ENCODE results near the gene C1orf198. TPM values are rescaled to one million over a fixed set of nuclear protein-coding genes. Genes with fewer than 3 reads are reported as not detected.
"Not testable (repeated sequence)": the region's sequence is repeated elsewhere in the genome, so short reads cannot be mapped to it uniquely, and the experiment has no call there.

Gene C1orf198
- total RNA-seq, 1 experiment from 2014 or later = 22.9 TPM

GRCh38 chr1:230848235-230848634, 20.1 kb downstream of the C1orf198 start:
- RAD21 ChIA-PET (ENCODE audit: low non-redundant PET in 1 of 2, low total read pairs in 2 of 2, uncharacterized antibody in 2 of 2, unreplicated experiment in 2 of 2) = no interaction called here
- intact Hi-C loops (cut with micrococcal nuclease) = no loop called here
- TF ChIP-seq CBX3 (IDR thresholded peaks at IDR 0.05; ENCODE audit: low read depth) = no peak
- TF ChIP-seq EZH2phosphoT487 (IDR thresholded peaks at IDR 0.05; ENCODE audit: borderline replicate concordance) = no peak
- no peak for TF ChIP-seq MAX (IDR thresholded peaks at IDR 0.05)
- no peak for TF ChIP-seq ATF3 (IDR thresholded peaks at IDR 0.05)
- no peak for TF ChIP-seq SRF (IDR thresholded peaks at IDR 0.05; ENCODE audit: low read depth)
- TF ChIP-seq REST (IDR thresholded peaks at IDR 0.05; ENCODE audit: low read depth) = no peak
- no peak for TF ChIP-seq CEBPB (IDR thresholded peaks at IDR 0.05; ENCODE audit: low read depth)
- TF ChIP-seq ZNF274 (IDR thresholded peaks at IDR 0.05; ENCODE audit: low read depth, low read length) = no peak
- no peak for TF ChIP-seq SP1 (IDR thresholded peaks at IDR 0.05; ENCODE audit: low read depth)
- no peak for TF ChIP-seq ZBTB33 (IDR thresholded peaks at IDR 0.05; ENCODE audit: extremely low read depth, insufficient replicate concordance, low read length)
- no peak for TF ChIP-seq CTCF (IDR thresholded peaks at IDR 0.05 in 2 of 3, conservative IDR thresholded peaks at IDR 0.05 in 1 of 3; ENCODE audit: borderline replicate concordance in 1 of 3, insufficient read depth in 1 of 3, low read depth in 2 of 3, low read length in 2 of 3)
- no peak for TF ChIP-seq ELF1 (IDR thresholded peaks at IDR 0.05; ENCODE audit: borderline replicate concordance, low read depth)
- TF ChIP-seq TCF7L2 (IDR thresholded peaks at IDR 0.05; ENCODE audit: borderline replicate concordance, extremely low read depth, insufficient read depth, insufficient read length) = no peak
- H3K9me3 ChIP-seq (ENCODE audit: control insufficient read depth in 1 of 2, insufficient read depth in 1 of 2, low read depth in 1 of 2, low read length in 2 of 2) = no peaks in the 10 kb centered on the region
- no peaks in the 10 kb centered on the region for H4K20me1 ChIP-seq (ENCODE audit: insufficient read depth)
- DNase-seq (ENCODE audit: low read depth, low spot score) (no peak), ATAC-seq (no peak)
- H3K27me3 ChIP-seq (ENCODE audit: insufficient read depth, low read length) = no peaks in the 10 kb centered on the region
- no peak overlapping the region for H3K9ac ChIP-seq (ENCODE audit: low read length)
- H3K36me3 ChIP-seq (ENCODE audit: control insufficient read depth in 1 of 2, insufficient read depth in 2 of 2, low read length in 2 of 2) = no peaks in the 10 kb centered on the region; a peak in 2 of 4 replicates
- H2AFZ ChIP-seq (ENCODE audit: low read depth, low read length, poor library complexity, severe bottlenecking) = no peak overlapping the region
- no peak overlapping the region for H3K4me2 ChIP-seq (ENCODE audit: low read length)
- no peak overlapping the region for H3K27ac ChIP-seq (ENCODE audit: low read depth, low read length)
- H3K9me2 ChIP-seq (ENCODE audit: insufficient read depth) = no peaks in the 10 kb centered on the region
- H3K79me2 ChIP-seq (ENCODE audit: insufficient read depth, low read length) = no peaks in the 10 kb centered on the region; the same call in 1 of the 2 replicates
- no peak overlapping the region for H3K4me3 ChIP-seq (replicated peaks in 1 of 2; ENCODE audit: low read depth in 1 of 2, low read length in 2 of 2)
- POLR2A ChIA-PET = no interaction called here
- no TSS peak for BruUV-seq (replicated peaks)
- CTCF ChIA-PET = interaction anchor here (1.0 kb wide), 1 partner anchor 10 kb away, joined by 3 read pairs; no protein-coding TSS in a partner anchor
- H3K4me1 ChIP-seq (ENCODE audit: control insufficient read depth in 1 of 2, insufficient read depth in 2 of 2, low read length in 2 of 2) = peaks cover 31 to 33% of the 10 kb centered on the region in 2 experiments

- POLR2A ChIA-PET; H3K36me3 ChIP-seq (ENCODE audit: control insufficient read depth in 1 of 2, insufficient read depth in 2 of 2, low read length in 2 of 2); DNase-seq (ENCODE audit: low read depth, low spot score); H4K20me1 ChIP-seq (ENCODE audit: insufficient read depth); CTCF ChIA-PET; BruUV-seq (replicated peaks); ATAC-seq; H3K9me3 ChIP-seq (ENCODE audit: control insufficient read depth in 1 of 2, insufficient read depth in 1 of 2, low read depth in 1 of 2, low read length in 2 of 2); intact Hi-C loops (cut with micrococcal nuclease); H3K27me3 ChIP-seq (ENCODE audit: insufficient read depth, low read length); H3K27ac ChIP-seq (ENCODE audit: low read depth, low read length); H3K9ac ChIP-seq (ENCODE audit: low read length); RAD21 ChIA-PET (ENCODE audit: low non-redundant PET in 1 of 2, low total read pairs in 2 of 2, uncharacterized antibody in 2 of 2, unreplicated experiment in 2 of 2); H3K4me2 ChIP-seq (ENCODE audit: low read length); H2AFZ ChIP-seq (ENCODE audit: low read depth, low read length, poor library complexity, severe bottlenecking); H3K4me3 ChIP-seq (replicated peaks in 1 of 2; ENCODE audit: low read depth in 1 of 2, low read length in 2 of 2); H3K9me2 ChIP-seq (ENCODE audit: insufficient read depth); H3K79me2 ChIP-seq (ENCODE audit: insufficient read depth, low read length): not testable (repeated sequence)
- peaks cover 16% of the 10 kb centered on the region in 2 experiments for H3K4me1 ChIP-seq (ENCODE audit: control insufficient read depth in 1 of 2, insufficient read depth in 2 of 2, low read length in 2 of 2)
Observed at GRCh38 chr1:230845184-230845583, 23.1 kb downstream of the C1orf198 start.

Data from HCT116 (cell line).